ENCODE data around the gene TRAPPC10.
A peak's percentile ranks its signal among the peaks of the same experiment; 100 is the strongest.

Gene TRAPPC10

GRCh38 chr21:44035244-44035643 lies 23.1 kb downstream of the TRAPPC10 start:
- no peak for DNase-seq (ENCODE audit: low read depth in 3 of 3, low spot score in 1 of 3)

GRCh38 chr21:44038063-44038462 lies 26.0 kb downstream of the TRAPPC10 start:
- DNase-seq (ENCODE audit: low read depth in 3 of 3, low spot score in 1 of 3): no peak

DNA sequence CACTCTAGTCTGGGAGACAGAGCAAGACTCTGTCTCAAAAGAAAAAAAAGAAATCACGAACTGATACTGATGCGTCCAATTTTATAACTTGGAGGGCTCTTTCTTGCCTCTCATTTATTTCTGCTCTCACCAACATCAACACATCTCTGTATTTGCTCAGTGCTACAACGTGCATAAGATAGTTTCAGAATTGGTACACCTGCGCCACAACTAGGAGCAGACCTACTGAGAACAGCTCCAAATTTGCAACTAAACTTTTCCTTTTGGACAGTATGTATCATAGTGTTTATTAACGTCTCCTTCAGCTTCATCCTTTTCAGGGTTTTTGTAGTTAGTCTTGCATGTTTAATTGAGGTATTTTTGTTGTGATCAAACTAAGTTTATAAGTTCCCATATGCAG lies 27.7 kb downstream of the TRAPPC10 start:
- DNase-seq (ENCODE audit: low read depth in 3 of 3, low spot score in 1 of 3): no peak

- DNase-seq (ENCODE audit: low read depth in 3 of 3, low spot score in 1 of 3): no peak
Observed at GRCh38 chr21:44043613-44044012, 31.5 kb downstream of the TRAPPC10 start.

DNA sequence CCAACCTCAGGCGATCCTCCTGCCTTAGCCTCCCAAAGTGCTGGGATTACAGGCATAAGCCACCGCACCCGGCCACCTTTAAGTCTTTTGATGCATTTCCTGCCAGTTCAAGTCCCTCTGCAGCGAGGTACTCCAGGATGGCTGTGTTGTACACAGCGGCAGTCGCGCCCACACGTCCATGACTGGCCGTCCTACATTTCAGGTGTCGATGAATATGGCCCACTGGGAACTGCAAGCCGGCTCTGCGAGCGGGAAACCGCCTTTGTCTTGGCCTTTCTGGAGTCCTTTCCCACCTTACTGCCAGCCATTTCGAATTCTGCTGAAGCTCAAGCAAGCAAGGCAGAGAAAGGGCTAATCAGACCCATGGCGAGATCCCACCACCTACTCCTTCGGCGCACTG lies 34.6 kb downstream of the TRAPPC10 start:
- no peak for DNase-seq (ENCODE audit: low read depth in 3 of 3, low spot score in 1 of 3)

DNA sequence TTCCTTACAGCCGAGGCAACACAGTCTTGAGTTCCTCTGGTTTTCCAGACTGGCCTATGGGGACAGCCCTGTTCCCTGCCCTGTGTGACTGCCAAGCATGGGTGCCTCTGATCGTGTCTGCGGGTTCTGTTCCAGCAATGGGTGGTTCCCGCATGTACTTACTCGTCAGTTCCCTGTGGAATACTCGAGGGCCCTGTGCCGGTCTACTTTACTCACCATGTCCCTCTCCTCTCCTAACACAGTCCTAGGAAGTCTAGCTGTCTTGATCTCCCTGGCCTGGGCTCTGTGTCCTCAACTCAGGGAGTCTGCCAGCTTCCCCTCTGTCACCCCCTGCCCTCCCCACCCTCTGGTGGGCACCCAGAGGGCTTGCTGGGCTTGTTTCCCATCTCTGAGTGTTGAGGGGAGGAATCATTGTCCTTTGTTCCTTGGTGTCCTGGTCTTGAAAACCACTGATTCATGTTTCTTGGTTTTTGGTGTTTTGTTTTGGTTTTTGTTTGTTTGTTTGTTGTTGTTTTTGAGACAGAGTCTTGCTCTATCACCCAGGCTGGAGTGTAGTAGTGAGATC lies 36.0 kb downstream of the TRAPPC10 start:
- DNase-seq (ENCODE audit: low read depth in 3 of 3, low spot score in 1 of 3): no peak

- DNase-seq (ENCODE audit: low read depth in 3 of 3, low spot score in 1 of 3): no peak
Observed at GRCh38 chr21:44049182-44049581, 37.1 kb downstream of the TRAPPC10 start.

GRCh38 chr21:44049606-44050005 lies 37.5 kb downstream of the TRAPPC10 start:
- no peak for DNase-seq (ENCODE audit: low read depth in 3 of 3, low spot score in 1 of 3)

DNA sequence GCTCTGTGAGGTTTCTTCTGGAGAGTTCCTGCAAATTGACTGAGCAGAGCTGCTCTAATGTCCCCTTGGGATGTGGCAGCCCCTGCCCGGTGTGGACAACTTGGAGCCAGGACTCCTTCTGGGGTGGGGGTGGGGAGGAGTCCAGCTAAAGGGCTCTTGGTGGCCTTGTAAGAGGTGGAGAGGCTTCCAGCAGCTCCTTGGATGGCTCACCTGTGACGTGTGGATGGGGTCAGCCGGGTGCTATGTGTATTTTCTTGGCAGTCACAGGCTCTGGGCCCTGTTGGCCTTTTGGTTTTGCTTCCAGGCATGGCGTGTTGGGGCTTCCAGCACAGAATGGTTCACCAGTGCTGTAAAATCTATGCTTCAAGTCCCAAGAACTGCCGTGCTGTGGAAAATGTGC lies 38.2 kb downstream of the TRAPPC10 start:
- no peak for DNase-seq (ENCODE audit: low read depth in 3 of 3, low spot score in 1 of 3)

DNA sequence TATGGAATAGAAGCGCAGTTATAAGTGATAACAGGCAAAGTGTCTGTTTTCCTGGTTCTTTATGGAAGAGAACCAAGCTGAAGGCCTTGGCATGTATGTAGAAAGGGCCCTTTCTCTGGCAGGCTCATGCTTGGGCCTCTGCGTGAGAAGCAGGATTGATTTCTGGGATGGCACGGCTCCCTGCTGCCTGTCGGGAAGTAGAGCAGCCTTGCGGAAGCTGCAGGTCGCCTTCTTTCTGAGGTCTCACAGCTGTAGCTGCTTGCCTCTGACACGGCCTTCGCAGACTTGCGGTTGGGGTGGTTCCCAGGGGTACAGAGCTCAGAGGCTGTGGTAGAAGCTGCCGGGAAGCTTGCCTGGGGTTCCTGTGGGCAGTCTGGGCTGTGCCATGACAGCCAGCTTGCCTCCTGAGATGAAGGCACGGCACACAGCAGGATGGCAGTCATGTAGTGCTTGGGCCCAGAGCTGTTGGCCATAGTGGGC lies 39.4 kb downstream of the TRAPPC10 start:
- no peak for DNase-seq (ENCODE audit: low read depth in 3 of 3, low spot score in 1 of 3)

- DNase-seq (ENCODE audit: low read depth in 3 of 3, low spot score in 1 of 3): no peak
Observed at GRCh38 chr21:44052071-44052829, 40.1 kb downstream of the TRAPPC10 start.

GRCh38 chr21:44052830-44053226 lies 40.7 kb downstream of the TRAPPC10 start:
- no peak for DNase-seq (ENCODE audit: low read depth in 3 of 3, low spot score in 1 of 3)

GRCh38 chr21:44053567-44053966 lies 41.5 kb downstream of the TRAPPC10 start:
- no peak for DNase-seq (ENCODE audit: low read depth in 3 of 3, low spot score in 1 of 3)

DNA sequence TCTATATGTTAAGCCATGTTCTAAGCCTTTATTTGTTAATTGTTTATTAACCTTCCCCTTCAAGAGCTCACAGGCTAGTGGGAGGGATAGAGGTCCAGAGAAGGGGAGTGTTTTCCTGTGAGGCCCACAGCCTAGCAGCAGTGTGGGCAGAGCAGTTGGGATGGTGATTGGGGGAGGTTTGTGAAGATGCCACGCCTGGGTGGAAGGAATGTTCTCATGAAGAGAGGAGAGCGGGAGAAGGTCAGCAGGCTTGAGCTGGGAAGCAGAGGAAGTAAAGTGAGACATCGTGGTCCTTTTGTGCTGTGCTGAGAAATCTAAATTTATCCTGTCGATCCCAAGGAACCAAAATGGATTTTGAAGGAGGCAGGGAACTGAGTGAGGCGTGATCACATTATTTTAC lies 42.6 kb downstream of the TRAPPC10 start:
- DNase-seq (ENCODE audit: low read depth in 3 of 3, low spot score in 1 of 3): no peak

DNA sequence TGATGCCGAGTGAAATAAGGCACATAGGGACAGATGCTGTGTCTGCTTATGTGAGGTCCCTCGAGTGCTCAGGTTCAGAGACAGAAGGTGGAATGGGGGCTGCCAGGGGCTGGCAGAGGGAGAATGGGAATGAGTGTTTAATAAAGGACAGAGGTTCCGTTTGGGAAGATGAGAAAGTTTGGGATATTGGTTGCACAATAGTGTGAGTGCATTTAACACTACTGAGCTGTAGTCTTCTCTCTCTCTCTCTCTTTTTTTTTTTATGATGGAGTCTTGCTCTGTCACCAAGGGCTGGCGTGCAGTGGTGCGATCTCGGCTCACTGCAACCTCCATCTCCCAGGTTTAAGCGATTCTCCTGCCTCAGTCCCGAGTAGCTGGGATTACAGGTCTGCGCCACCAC lies 44.9 kb downstream of the TRAPPC10 start:
- DNase-seq (ENCODE audit: low read depth in 3 of 3, low spot score in 1 of 3): no peak

DNA sequence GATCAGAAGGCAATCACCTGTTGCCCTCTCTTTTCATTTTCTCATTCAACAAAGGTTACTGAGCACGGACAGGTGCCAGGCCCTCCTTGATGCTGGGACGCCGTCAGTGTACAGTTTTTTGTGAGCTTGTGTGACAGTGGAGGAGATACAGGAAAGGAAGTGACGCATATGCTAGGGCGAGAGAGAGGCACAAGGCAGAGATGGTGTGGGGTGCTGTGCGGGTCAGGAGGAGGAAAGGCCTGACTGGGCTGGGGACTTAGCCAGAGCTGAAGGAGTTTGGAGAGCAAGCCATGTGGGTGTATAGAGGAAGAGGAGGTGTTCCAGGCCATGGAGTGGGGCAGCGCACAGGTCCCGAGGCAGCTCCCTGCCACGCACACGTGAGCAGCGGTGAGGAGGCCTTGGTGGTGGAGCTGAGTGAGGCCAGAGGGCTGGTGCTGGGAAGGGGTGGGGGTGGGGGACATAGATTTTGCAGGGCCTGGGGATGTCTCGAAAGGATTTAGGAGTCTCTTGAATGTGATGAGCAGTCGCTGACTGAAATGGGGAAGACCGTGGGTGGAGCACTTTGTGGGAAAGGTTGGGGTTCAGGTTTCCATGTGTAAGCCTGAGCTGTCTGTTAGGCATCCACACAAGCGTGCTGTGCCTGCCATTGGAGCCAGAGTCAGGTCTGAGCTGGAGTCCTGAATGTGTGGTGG lies 46.0 kb downstream of the TRAPPC10 start:
- DNase-seq (ENCODE audit: low read depth in 3 of 3, low spot score in 1 of 3): peak in 1 of 3 donors; percentile 7

GRCh38 chr21:44058652-44058964 lies 46.5 kb downstream of the TRAPPC10 start:
- no peak for DNase-seq (ENCODE audit: low read depth in 3 of 3, low spot score in 1 of 3)

DNA sequence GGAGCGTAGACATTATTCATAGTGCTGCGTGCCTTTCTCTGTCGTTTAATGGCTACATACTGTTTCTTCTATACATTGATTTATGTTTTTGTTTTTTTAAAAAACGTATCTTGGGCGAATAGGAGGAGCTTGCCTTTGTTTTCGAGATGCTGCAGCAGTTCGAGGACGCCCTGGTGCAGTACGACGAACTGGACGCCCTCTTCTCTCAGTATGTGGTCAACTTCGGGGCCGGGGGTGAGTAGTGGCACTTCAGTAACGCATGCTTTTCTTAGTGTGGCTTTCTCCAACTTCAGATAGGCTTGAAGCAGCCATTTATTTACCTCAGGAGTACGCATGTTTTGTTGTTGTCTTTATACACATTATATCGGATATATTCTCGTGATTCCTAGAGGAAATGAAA lies 46.9 kb downstream of the TRAPPC10 start:
- no peak for DNase-seq (ENCODE audit: low read depth in 3 of 3, low spot score in 1 of 3)

GRCh38 chr21:44059710-44060109 lies 47.6 kb downstream of the TRAPPC10 start:
- no peak for DNase-seq (ENCODE audit: low read depth in 3 of 3, low spot score in 1 of 3)

DNA sequence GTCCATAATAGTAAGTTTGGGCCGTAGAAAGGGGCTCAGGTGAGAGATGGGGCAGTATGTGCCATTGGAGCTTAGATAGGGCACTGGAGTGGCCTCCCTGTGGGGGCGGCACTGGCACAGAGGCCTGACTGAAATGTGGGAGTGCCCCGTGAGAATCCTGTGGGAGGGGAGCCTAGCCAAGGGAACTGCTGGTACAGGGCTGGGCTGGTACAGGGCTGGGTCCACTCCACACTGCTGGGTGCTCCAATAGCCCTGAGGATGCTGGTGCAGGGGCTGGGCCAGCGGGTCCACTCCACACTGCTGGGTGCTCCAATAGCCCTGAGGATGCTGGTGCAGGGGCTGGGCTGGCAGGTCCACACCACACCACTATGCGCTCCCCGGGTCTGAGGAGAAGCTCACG lies 50.3 kb downstream of the TRAPPC10 start:
- no peak for DNase-seq (ENCODE audit: low read depth in 3 of 3, low spot score in 1 of 3)

GRCh38 chr21:44063151-44063912 lies 51.2 kb downstream of the TRAPPC10 start:
- DNase-seq (ENCODE audit: low read depth in 3 of 3, low spot score in 1 of 3): no peak

All from stimulated activated CD4-positive, alpha-beta T cell treated with anti-CD3 and anti-CD28 coated beads, TNF-alpha, amount 100 ng/mL, for 1 hour (primary cell).